NCI-H1930 (cell line): ENCODE measurements around the gene CDSN.

Source experiments
- DNase-seq, 2 experiments: peaks; one replicate each; lab custom pipeline; 2025; lab: John Stamatoyannopoulos, UW

Gene CDSN

GRCh38 chr6:31115941-31116560, 4.2 kb downstream of the CDSN start:
- DNase-seq: no peak

DNA sequence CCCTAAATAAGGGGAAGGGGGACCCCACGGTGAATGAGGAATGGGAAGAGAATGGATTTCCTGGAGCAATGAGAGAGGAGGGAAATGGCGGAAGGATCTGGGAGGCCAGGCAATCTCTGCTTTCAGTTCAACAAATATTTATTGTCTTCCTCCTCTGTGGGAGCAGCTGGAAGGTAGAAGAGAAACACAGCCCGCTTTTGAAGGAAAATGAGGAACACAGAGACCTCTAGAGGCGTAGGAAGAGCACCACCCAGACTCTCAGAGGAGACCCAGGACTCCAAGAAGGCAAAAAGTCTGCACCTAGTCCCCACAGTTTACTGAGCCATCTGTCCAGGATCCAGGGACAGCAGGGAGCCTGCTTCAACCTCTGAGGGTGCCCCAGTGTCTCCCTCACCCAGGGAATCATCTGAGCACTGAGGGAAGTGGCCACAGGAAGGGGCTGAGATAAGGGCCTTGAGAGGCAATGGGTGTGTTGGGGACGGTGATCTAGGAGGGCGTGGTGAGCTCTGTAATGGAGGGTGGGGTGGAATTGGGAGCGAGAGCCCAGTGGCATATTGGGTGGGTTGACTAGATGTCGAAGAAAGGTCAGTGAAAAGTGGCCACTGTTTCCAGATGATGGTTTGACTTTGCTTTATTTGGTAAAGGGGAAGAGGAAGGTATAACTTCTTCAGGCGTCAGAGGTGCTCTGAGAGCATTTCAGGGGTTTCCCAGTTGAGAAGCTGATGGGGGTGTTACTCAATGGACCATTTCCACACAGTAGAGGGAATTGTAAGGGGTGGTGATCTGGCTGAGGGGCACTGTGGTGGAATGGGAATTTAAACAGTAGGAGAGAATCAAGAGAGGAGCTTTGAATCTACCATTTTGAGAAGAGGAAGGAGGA, 5.0 kb downstream of the CDSN start:
- DNase-seq: peak in 1 of 2 experiments; percentile 13

DNA sequence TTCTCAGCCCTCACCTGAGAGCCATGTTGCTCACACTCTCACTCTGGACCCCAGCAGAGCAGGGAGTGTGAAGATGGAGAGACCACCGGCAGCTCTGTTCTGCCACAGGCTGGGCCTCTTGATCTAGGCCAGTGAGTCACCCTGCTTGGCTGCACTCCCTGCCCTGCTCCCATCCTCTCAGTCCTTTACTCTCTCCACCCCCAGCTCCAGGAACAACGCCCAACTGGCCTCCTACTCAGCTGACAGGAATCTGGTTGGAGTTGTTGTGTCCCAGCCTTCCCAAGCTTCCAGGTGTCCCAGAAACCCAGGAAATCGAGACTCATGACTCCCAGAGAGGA, 5.7 kb downstream of the CDSN start, which contains the start of gene PSORS1C1:
TSS of gene PSORS1C1 (plus strand) at position 260 of the 338 bp plus-strand sequence. CDS start 14,833 bp downstream, outside the sequence.
- DNase-seq: no peak

DNA sequence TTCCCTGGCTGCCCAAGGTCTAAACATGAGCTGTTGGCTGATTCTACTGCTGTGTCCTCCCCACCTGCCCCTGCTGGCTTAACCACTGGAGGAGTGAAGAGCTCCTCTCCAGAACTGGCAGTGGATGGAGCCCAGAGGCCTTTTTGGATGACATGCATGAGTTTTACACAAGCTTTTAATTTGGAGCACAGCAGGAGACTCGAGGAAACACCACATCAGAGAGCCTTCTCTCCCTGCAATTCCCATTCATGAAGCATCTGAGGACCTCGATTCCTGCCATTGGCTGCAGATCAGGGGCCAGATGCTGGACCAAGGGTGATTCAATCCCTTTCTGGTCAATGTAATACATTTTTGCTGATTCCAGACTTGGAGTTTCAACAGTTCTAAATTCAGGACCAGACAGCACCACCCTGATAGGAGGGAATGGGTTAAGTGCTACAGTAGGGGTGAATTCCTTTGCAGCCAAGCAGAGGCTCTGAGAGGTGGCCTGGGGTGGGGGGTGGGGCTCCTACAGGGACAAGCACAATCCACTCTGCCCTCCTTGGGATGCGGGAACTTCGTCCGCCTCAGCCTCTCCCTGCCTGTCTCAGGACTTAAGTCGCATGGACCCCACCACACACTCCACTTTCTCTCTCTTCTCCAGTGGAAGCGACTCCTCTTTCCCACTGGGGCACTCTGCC, 6.2 kb downstream of the CDSN start:
- no peak for DNase-seq

GRCh38 chr6:31112478-31112877, 7.8 kb downstream of the CDSN start, which contains the start of gene C6orf15:
TSS of gene C6orf15 (minus strand) at chr6:31112575. CDS start at chr6:31112555, 20 bp downstream.
- DNase-seq: no peak

DNA sequence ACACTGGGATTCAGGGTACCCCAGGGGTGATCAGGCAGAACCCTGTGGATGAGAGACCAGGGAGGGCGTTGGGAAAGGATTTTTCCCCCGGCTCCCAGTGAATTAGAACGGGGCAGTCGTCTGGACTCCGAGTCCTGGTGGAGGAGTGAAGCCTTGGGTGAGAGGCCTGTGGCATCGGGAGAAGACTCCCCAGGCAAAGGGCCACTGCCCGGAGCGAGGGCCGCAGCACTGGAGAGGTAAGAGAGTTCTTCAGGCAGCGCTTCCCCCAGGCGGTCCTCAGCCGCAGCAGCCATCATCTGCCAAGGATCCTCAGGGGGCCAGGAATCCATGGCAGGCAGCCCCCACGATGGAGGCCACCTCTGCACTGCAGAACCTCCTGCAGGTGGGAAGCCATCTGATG, 8.5 kb downstream of the CDSN start:
- no peak for DNase-seq

- DNase-seq: no peak
These were observed 9.2 kb downstream of the CDSN start for GRCh38 chr6:31110825-31111582.

- DNase-seq: no peak
These were observed 13.2 kb downstream of the CDSN start for GRCh38 chr6:31107052-31107451.

- no peak for DNase-seq
These were observed 17.1 kb downstream of the CDSN start for GRCh38 chr6:31103136-31103535.

- no peak for DNase-seq
These were observed 21.8 kb downstream of the CDSN start for GRCh38 chr6:31098449-31098938.

GRCh38 chr6:31096656-31097055, 23.6 kb downstream of the CDSN start:
- no peak for DNase-seq

GRCh38 chr6:31096215-31096614, 24.0 kb downstream of the CDSN start:
- DNase-seq: no peak

DNA sequence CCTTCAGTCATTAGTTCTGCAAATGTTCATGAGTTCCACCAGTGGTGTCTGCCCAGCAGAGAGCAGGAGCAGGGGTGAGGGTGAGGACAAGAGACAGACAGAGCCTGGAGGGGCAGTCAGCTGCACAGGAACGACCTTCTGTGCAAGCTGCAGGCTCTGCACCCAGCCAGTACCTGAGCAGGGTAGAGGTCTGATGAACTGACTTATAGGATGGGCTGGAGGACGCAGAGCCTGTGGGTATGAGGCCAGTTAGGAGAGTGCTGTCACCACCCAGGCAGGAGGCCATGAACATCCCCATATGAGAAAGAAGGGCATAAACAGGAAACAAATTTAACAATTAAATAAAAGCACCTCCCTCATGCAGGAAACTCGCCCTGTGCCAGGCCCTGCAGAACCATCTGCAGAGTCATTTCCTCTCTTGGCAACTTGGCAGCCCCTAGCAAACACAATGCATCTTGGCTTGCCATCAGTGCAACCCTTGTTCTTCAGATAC, 25.8 kb downstream of the CDSN start:
- no peak for DNase-seq

DNA sequence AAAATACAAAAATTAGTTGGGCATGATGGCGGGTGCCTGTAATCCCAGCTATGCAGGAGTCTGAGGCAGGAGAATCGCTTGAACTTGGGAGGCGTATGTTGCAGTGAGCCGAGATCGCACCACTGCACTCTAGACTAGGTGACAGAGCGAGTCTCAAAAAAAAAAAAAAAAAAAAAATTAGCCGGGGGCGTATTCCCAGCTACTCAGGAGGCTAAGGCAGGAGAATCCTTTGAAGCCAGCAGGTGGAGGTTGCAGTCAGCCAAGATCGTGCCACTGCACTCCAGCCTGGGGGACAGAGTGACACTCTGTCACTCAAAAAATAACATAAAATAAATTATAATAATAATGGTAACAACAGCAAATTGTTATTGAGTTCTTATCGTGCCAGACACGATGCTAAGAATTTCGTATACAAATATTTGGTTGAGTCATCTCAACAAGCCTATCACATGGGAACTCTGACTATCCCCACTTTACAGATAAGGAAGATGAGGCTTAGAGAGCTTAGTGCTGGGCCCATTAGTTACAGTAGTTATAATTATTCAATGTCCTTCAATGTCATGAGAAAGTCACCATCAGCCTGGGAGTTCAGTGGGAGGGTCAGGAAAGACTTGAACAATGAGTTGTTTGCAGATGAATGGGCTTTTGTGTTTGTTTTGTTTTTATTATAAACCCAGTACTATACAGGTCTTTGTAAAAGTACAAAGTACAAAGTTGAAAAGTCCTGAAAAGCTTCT, 27.3 kb downstream of the CDSN start:
- no peak for DNase-seq

DNA sequence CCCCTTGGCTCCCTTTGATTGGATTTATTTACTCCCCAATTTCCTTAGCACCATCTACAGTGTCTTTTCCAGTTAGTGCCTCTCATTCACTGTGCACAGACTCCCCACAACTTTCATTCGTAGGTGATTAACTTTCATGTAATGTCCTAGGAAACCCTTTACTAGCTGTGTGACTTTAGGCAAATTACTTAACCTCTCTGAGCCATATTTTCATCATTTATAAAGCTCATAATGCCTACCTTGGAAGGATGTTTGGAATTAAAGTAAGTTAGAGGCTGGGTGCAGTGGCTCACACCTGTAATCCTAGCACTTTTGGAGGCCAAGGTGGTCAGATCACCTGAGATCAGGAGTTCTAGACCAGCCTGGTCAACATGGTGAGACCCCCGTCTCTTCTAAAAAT, 28.0 kb downstream of the CDSN start:
- DNase-seq: no peak

GRCh38 chr6:31091680-31092079, 28.6 kb downstream of the CDSN start:
- no peak for DNase-seq

DNA sequence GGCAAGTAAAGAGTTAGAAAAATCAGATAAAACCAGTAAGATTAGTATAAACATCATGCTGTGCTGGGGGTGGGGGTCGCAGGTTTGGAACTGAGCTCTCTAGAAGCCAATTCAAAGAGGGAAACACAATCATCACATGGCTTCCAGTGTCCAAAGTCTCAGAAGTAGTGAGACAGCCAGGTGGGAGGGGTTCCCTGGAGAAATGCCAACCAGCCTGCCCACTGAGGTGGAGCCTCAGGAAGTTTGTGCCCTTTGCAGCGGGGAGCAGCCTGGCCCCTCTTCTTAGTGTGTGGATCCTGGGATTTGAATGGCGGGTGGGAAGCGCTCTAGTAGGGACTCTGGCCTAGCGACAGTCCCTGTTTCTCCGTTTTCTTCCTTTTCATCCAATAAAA, 29.3 kb downstream of the CDSN start:
- no peak for DNase-seq

GRCh38 chr6:31090275-31090972, 29.8 kb downstream of the CDSN start:
- DNase-seq: no peak

GRCh38 chr6:31087494-31088089, 32.7 kb downstream of the CDSN start:
- peak; percentile 60 to 85 for DNase-seq
